HFFc6 (cell line): Measurements from ENCODE around the gene CLDN10. TPM values are rescaled to one million over a fixed set of nuclear protein-coding genes. Genes with fewer than 3 reads are reported as not detected.

Experiments used
- DNase-seq: peaks from one replicate; pipeline ENCODE4 v3.0.0-alpha.2; 2018
- H3K27ac Mint-ChIP-seq: 2 replicates; pipeline ENCODE4 v1.8.0; 2020; ENCODE audit warnings: mild to moderate bottlenecking, mixed read lengths
- H3K27me3 Mint-ChIP-seq: 2 replicates; pipeline ENCODE4 v1.8.0; 2021; ENCODE audit warnings: mild to moderate bottlenecking, moderate library complexity, mixed read lengths; ENCODE audit not compliant: insufficient read depth
- H3K36me3 Mint-ChIP-seq: 2 replicates; pipeline ENCODE4 v1.8.0; 2021; ENCODE audit warnings: low read depth, mixed read lengths
- H3K4me1 Mint-ChIP-seq: 2 replicates; pipeline ENCODE4 v1.8.0; 2020; ENCODE audit warnings: low read depth, mixed read lengths
- H3K4me3 Mint-ChIP-seq: 2 replicates; pipeline ENCODE4 v1.8.0; 2020; ENCODE audit warnings: mild to moderate bottlenecking, moderate library complexity, mixed read lengths
- H3K9me3 Mint-ChIP-seq: 2 replicates; pipeline ENCODE4 v1.8.0; 2020; ENCODE audit warnings: mild to moderate bottlenecking, mixed read lengths
- long read RNA-seq: library from polyadenylated mRNA; unstranded; transcript quantifications from one replicate; pipeline ENCODE4 v2.0.0, GENCODE V29; 2019
- total RNA-seq, 6 experiments: library from RNA; stranded (reverse); fragmentation: NEBNext Ultra II Directional; extraction: Animal tissue kit (Norgen Biotek cat#: 25700); gene quantifications; 2 replicates in 1 of 6; 3 replicates in 5 of 6; pipeline ENCODE4 v1.2.3, GENCODE V29; 2021
- TF ChIP-seq, protein P1 (sequence below): fragments of 200-600 bp; sonication (generic); IDR thresholded peaks from 2 replicates; pipeline ENCODE4 v1.5.0; 2021; ENCODE audit warnings: antibody characterized with exemption, mild to moderate bottlenecking

Gene CLDN10
- not detected for total RNA-seq
- long read RNA-seq: 0 reads

DNA sequence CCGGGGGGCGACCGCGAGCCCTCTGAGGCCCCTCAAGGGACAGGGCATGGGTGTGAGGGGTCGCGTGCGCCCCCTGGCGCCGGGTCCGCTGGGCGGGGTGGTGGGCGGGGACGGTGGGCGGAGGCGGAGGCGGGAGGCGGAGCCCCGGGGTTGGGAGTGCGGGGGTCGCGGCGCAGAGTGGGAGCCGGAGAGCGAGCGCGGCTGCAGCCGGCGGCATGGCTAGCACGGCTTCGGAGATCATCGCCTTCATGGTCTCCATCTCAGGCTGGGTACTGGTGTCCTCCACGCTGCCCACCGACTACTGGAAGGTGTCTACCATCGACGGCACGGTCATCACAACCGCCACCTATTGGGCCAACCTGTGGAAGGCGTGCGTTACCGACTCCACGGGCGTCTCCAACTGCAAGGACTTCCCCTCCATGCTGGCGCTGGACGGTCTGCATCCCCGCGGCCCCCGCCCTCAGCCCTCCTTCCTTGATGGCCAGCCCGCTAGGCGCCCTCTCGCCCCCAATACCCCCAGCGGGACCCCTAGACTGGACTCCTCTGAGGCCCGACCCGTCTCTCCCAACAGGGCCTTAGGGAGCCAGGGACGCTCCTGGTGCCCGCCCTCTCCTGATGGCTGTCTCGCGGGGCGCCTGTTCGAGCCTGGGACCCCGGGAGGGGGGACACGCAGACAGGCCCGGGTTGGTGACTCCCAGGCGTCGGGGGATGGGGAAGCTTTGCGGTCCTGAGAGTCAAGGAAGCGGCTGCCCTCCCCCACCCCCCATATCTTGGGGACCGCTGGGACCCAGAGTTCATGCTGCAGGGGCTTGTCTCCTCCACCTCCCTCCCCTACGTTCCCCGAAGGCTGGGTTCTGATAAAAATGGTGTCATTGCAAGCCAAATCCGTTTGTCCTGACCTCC lies at the start of gene CLDN10:
Gene CLDN10, plus strand, starts transcription at position 182 of the 903 bp plus-strand sequence. Its CDS starts 34 bp downstream, at position 216.
- Mint-ChIP-seq H3K36me3 (no peaks in the 10 kb centered on the region), H3K4me3 (no peak within 1 kb of the TSS), H3K27ac (no peak within 1 kb of the TSS), H3K9me3 (no peaks in the 10 kb centered on the region), H3K27me3 (peaks cover 32% of the 10 kb centered on the region), H3K4me1 (peaks cover 3% of the 10 kb centered on the region; the same call in 1 of the 2 replicates)
- no peak for DNase-seq
- TF ChIP-seq, protein P1, sequence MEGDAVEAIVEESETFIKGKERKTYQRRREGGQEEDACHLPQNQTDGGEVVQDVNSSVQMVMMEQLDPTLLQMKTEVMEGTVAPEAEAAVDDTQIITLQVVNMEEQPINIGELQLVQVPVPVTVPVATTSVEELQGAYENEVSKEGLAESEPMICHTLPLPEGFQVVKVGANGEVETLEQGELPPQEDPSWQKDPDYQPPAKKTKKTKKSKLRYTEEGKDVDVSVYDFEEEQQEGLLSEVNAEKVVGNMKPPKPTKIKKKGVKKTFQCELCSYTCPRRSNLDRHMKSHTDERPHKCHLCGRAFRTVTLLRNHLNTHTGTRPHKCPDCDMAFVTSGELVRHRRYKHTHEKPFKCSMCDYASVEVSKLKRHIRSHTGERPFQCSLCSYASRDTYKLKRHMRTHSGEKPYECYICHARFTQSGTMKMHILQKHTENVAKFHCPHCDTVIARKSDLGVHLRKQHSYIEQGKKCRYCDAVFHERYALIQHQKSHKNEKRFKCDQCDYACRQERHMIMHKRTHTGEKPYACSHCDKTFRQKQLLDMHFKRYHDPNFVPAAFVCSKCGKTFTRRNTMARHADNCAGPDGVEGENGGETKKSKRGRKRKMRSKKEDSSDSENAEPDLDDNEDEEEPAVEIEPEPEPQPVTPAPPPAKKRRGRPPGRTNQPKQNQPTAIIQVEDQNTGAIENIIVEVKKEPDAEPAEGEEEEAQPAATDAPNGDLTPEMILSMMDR: peak; percentile 28; the same call in 1 of the 2 replicates

- H3K36me3 Mint-ChIP-seq: no peaks in the 10 kb centered on the region
- TF ChIP-seq, protein P1: no peak
- peaks cover 2% of the 10 kb centered on the region for H3K27me3 Mint-ChIP-seq
- no peak for DNase-seq
- H3K27ac Mint-ChIP-seq: no peak overlapping the region
- no peak overlapping the region for H3K4me3 Mint-ChIP-seq
- H3K4me1 Mint-ChIP-seq: no peaks in the 10 kb centered on the region
- no peaks in the 10 kb centered on the region for H3K9me3 Mint-ChIP-seq
Observed at GRCh38 chr13:95503662-95504061, 48.9 kb upstream of the CLDN10 start.

DNA sequence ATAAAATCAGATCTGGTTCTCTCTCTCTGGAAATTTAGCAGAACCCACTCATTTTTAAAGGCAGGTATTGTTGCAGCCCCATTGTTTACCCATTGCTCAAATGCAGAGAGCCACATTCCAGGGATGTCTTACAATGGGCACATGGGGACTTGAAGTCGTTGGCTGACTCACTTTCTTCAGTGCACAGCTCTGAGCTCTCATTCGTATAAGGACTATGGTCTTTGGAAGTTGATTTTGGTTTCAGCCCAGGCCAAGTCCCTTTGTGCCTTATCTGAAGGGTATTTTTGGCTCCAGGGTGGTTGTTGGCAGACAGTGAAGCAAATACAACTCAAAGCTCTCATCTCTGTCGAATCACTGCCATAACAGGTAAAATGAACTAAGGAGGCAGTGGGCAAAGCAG lies 47.3 kb upstream of the CLDN10 start:
- H3K27ac Mint-ChIP-seq: no peak overlapping the region
- H3K36me3 Mint-ChIP-seq: no peaks in the 10 kb centered on the region
- no peaks in the 10 kb centered on the region for H3K9me3 Mint-ChIP-seq
- DNase-seq: no peak
- H3K27me3 Mint-ChIP-seq: peaks cover 2% of the 10 kb centered on the region
- H3K4me3 Mint-ChIP-seq: no peak overlapping the region
- TF ChIP-seq, protein P1: no peak
- no peaks in the 10 kb centered on the region for H3K4me1 Mint-ChIP-seq

GRCh38 chr13:95505986-95506385 lies 46.5 kb upstream of the CLDN10 start:
- H3K9me3 Mint-ChIP-seq: no peaks in the 10 kb centered on the region
- H3K36me3 Mint-ChIP-seq: no peaks in the 10 kb centered on the region
- no peak for DNase-seq
- no peak overlapping the region for H3K4me3 Mint-ChIP-seq
- TF ChIP-seq, protein P1: no peak
- H3K27me3 Mint-ChIP-seq: peaks cover 2% of the 10 kb centered on the region; the same call in 1 of the 2 replicates
- H3K27ac Mint-ChIP-seq: no peak overlapping the region
- H3K4me1 Mint-ChIP-seq: no peaks in the 10 kb centered on the region

- no peaks in the 10 kb centered on the region for H3K9me3 Mint-ChIP-seq
- H3K36me3 Mint-ChIP-seq: no peaks in the 10 kb centered on the region
- no peak for DNase-seq
- H3K4me1 Mint-ChIP-seq: no peaks in the 10 kb centered on the region
- H3K27me3 Mint-ChIP-seq: peaks cover 2% of the 10 kb centered on the region; the same call in 1 of the 2 replicates
- no peak overlapping the region for H3K27ac Mint-ChIP-seq
- no peak overlapping the region for H3K4me3 Mint-ChIP-seq
- TF ChIP-seq, protein P1: no peak
Observed at GRCh38 chr13:95507991-95508390, 44.5 kb upstream of the CLDN10 start.
